ENCODE results near the gene CNGB1. TPM values are rescaled to one million over a fixed set of nuclear protein-coding genes. Genes with fewer than 3 reads are reported as not detected.
A peak's percentile ranks its signal among the peaks of the same experiment; 100 is the strongest.

CNGB1 gene
- total and polyA plus RNA-seq, 2 of the 13 experiments (the other 11 are each of a cell fraction or from before 2014, with no cell fraction given): 0.02 to 0.15 TPM

- intact Hi-C loops (cut with micrococcal nuclease; ENCODE audit: unreplicated experiment) (no loop called here), in situ Hi-C loops (cut with HindIII; ENCODE audit: extremely low pct_ligation_motif_present, low pct_unique_long_range_greater_than_20kb) (no loop called here)
- H3K36me3 ChIP-seq (replicated peaks in 1 of 2; ENCODE audit: control insufficient read depth in 1 of 2, insufficient read depth in 2 of 2, low read length in 2 of 2): no peaks in the 10 kb centered on the region
- BruUV-seq (replicated peaks): no TSS peak
- ATAC-seq: no peak
- no peaks in the 10 kb centered on the region for H3K4me1 ChIP-seq (ENCODE audit: insufficient read depth, low read length)
- no peak for FAIRE-seq
- H3K27ac ChIP-seq (ENCODE audit: extremely low read length, insufficient read depth, low read length): no peak overlapping the region
- no peak overlapping the region for H3K4me3 ChIP-seq (replicated peaks in 1 of 3; ENCODE audit: insufficient read depth in 1 of 3, low read depth in 2 of 3, low read length in 3 of 3)
- no peak overlapping the region for H3K9ac ChIP-seq (ENCODE audit: insufficient read depth, low read depth, low read length)
- H3K4me2 ChIP-seq (ENCODE audit: low read depth, low read length): no peak overlapping the region
- peaks cover 2 to 44% of the 10 kb centered on the region in 2 experiments; a peak in 4 of 5 replicates for H3K27me3 ChIP-seq (ENCODE audit: control insufficient read depth in 1 of 2, insufficient read depth in 2 of 2, low read length in 2 of 2)
- CTCF ChIA-PET (ENCODE audit: low intra/inter-chr PET ratio, low total read pairs): no interaction called here
- H3K79me2 ChIP-seq (ENCODE audit: insufficient read depth, low read length): no peaks in the 10 kb centered on the region
- no peak overlapping the region for H2AFZ ChIP-seq (ENCODE audit: low read length)
- TF ChIP-seq ZNF629 (CRISPR knock-in tag; conservative IDR thresholded peaks at IDR 0.05) (peak; percentile 81), FOXP4 (CRISPR knock-in tag; IDR thresholded peaks at IDR 0.05) (no peak)
- DNase-seq (ENCODE audit: low spot score): no peak
- no peaks in the 10 kb centered on the region for H3K9me3 ChIP-seq (ENCODE audit: low read length)
- WGBS (ENCODE audit: low lambda C conversion rate): 9% methylated on average over 2 of the region's 2 CpGs
- POLR2A ChIA-PET: no interaction called here
- H4K20me1 ChIP-seq (ENCODE audit: insufficient read depth, low read length): no peaks in the 10 kb centered on the region
Observed at GRCh38 chr16:57923418-57923817, 47.5 kb downstream of the CNGB1 start.

GRCh38 chr16:57920880-57921229 lies 50.1 kb downstream of the CNGB1 start:
- no peaks in the 10 kb centered on the region for H3K79me2 ChIP-seq (ENCODE audit: insufficient read depth, low read length)
- CTCF ChIA-PET (ENCODE audit: low intra/inter-chr PET ratio, low total read pairs): no interaction called here
- H2AFZ ChIP-seq (ENCODE audit: low read length): no peak overlapping the region
- WGBS (ENCODE audit: low lambda C conversion rate): 51% methylated on average over 2 of the region's 2 CpGs
- no TSS peak for BruUV-seq (replicated peaks)
- no peaks in the 10 kb centered on the region for H3K9me3 ChIP-seq (ENCODE audit: low read length)
- H3K36me3 ChIP-seq (replicated peaks in 1 of 2; ENCODE audit: control insufficient read depth in 1 of 2, insufficient read depth in 2 of 2, low read length in 2 of 2): no peaks in the 10 kb centered on the region
- FAIRE-seq (no peak), ATAC-seq (no peak), DNase-seq (ENCODE audit: low spot score) (no peak)
- no peak overlapping the region for H3K4me3 ChIP-seq (replicated peaks in 1 of 3; ENCODE audit: insufficient read depth in 1 of 3, low read depth in 2 of 3, low read length in 3 of 3)
- peaks cover 2 to 26% of the 10 kb centered on the region in 2 experiments; a peak in 3 of 5 replicates for H3K27me3 ChIP-seq (ENCODE audit: control insufficient read depth in 1 of 2, insufficient read depth in 2 of 2, low read length in 2 of 2)
- TF ChIP-seq MAFF (IDR thresholded peaks at IDR 0.05; ENCODE audit: low read depth, low read length) (peak; percentile 69), MAFK (conservative IDR thresholded peaks at IDR 0.05 in 1 of 2, IDR thresholded peaks at IDR 0.05 in 1 of 2; ENCODE audit: low read length in 2 of 2) (peak; percentile 67 to 88), ZNF274 (CRISPR knock-in tag; IDR thresholded peaks at IDR 0.05) (no peak)
- POLR2A ChIA-PET: no interaction called here
- no peaks in the 10 kb centered on the region for H4K20me1 ChIP-seq (ENCODE audit: insufficient read depth, low read length)
- H3K27ac ChIP-seq (ENCODE audit: extremely low read length, insufficient read depth, low read length): no peak overlapping the region
- in situ Hi-C loops (cut with HindIII; ENCODE audit: extremely low pct_ligation_motif_present, low pct_unique_long_range_greater_than_20kb): no loop called here
- no peaks in the 10 kb centered on the region for H3K4me1 ChIP-seq (ENCODE audit: insufficient read depth, low read length)
- H3K4me2 ChIP-seq (ENCODE audit: low read depth, low read length): no peak overlapping the region
- H3K9ac ChIP-seq (ENCODE audit: insufficient read depth, low read depth, low read length): no peak overlapping the region
- intact Hi-C loops (cut with micrococcal nuclease; ENCODE audit: unreplicated experiment): no loop called here

Measured in HepG2 (cell line).